DMS53 (cell line): ENCODE results near the gene ACSL6.

Source experiments
- DNase-seq: peaks from one replicate; lab custom pipeline; 2025; lab: John Stamatoyannopoulos, UW

Gene ACSL6

GRCh38 chr5:131999441-132000240, 11.8 kb downstream of the ACSL6 start:
- peak; percentile 11 for DNase-seq

GRCh38 chr5:131999041-131999440, 12.4 kb downstream of the ACSL6 start:
- DNase-seq: no peak

GRCh38 chr5:131998431-131999040, 12.9 kb downstream of the ACSL6 start:
- no peak for DNase-seq

- DNase-seq: no peak
Measured at GRCh38 chr5:131997727-131998117, 13.7 kb downstream of the ACSL6 start.

- DNase-seq: no peak
Measured at GRCh38 chr5:131997026-131997726, 14.3 kb downstream of the ACSL6 start.

- peak; percentile 18 for DNase-seq
Measured at GRCh38 chr5:131996210-131997025, 15.0 kb downstream of the ACSL6 start.

GRCh38 chr5:131994533-131995226, 16.8 kb downstream of the ACSL6 start:
- no peak for DNase-seq

GRCh38 chr5:131994090-131994489, 17.4 kb downstream of the ACSL6 start:
- DNase-seq: no peak

GRCh38 chr5:131993676-131994075, 17.8 kb downstream of the ACSL6 start:
- no peak for DNase-seq

- no peak for DNase-seq
Measured at GRCh38 chr5:131992370-131992769, 19.1 kb downstream of the ACSL6 start.

- no peak for DNase-seq
Measured at GRCh38 chr5:131991593-131992324, 19.7 kb downstream of the ACSL6 start.

GRCh38 chr5:131990716-131991115, 20.7 kb downstream of the ACSL6 start:
- no peak for DNase-seq

GRCh38 chr5:131988601-131989000, 22.9 kb downstream of the ACSL6 start:
- DNase-seq: no peak

- no peak for DNase-seq
Measured at GRCh38 chr5:131987251-131987650, 24.2 kb downstream of the ACSL6 start.

GRCh38 chr5:131986161-131986912, 25.1 kb downstream of the ACSL6 start:
- peak; percentile 34 for DNase-seq

- no peak for DNase-seq
Measured at GRCh38 chr5:131984956-131985665, 26.3 kb downstream of the ACSL6 start.

- DNase-seq: no peak
Measured at GRCh38 chr5:131983244-131983771, 28.1 kb downstream of the ACSL6 start.

GRCh38 chr5:131981516-131981915, 29.9 kb downstream of the ACSL6 start:
- no peak for DNase-seq

GRCh38 chr5:131980696-131981095, 30.8 kb downstream of the ACSL6 start:
- DNase-seq: no peak
